CD8-positive, alpha-beta memory T cell (primary cell): ENCODE data around the gene B4GALNT1. TPM values are rescaled to one million over a fixed set of nuclear protein-coding genes. Genes with fewer than 3 reads are reported as not detected.

ENCODE experiments used
- CTCF ChIA-PET: fragments of 350-600 bp; sonication (Branson Sonifier 250); formaldehyde crosslinking; loops from one replicate; lab custom pipeline; 2021; ENCODE audit warnings: antibody characterized with exemption; lab: Charles Lee
- POLR2A ChIA-PET: fragments of 350-600 bp; sonication (Branson Sonifier 250); formaldehyde crosslinking; loops from one replicate; lab custom pipeline; 2021; ENCODE audit warnings: antibody characterized with exemption; lab: Charles Lee
- DNase-seq, 5 donors: peaks; one replicate each; pipeline versions ENCODE4 v3.0.0 to v3.0.0-alpha.2; 2020 to 2022; ENCODE audit warnings: mixed read lengths in 1 of 5
- H3K27ac ChIP-seq: one replicate; pipeline ENCODE4 v1.7.0; 2013; ENCODE audit warnings: low read depth, mild to moderate bottlenecking, low read length, moderate library complexity
- H3K27me3 ChIP-seq: 2 replicates; pipeline ENCODE4 v1.7.0; 2013; ENCODE audit warnings: low read length, mild to moderate bottlenecking; ENCODE audit not compliant: insufficient read depth, poor library complexity, severe bottlenecking
- H3K36me3 ChIP-seq: 2 replicates; pipeline ENCODE4 v1.7.0; 2013; ENCODE audit warnings: mild to moderate bottlenecking, low read length, moderate library complexity; ENCODE audit not compliant: insufficient read depth
- H3K4me1 ChIP-seq: 2 replicates; pipeline ENCODE4 v1.7.0; 2013; ENCODE audit warnings: mild to moderate bottlenecking, low read length, moderate library complexity; ENCODE audit not compliant: insufficient read depth
- H3K4me3 ChIP-seq: 2 replicates; pipeline ENCODE4 v1.7.0; 2013; ENCODE audit warnings: mild to moderate bottlenecking, low read length
- H3K9me3 ChIP-seq: 2 replicates; pipeline ENCODE4 v1.7.0; 2013; ENCODE audit warnings: mild to moderate bottlenecking, low read length
- H3K27ac Mint-ChIP-seq, 8 donors: one replicate each; pipeline ENCODE4 v1.8.0; 2020 to 2021; ENCODE audit warnings: mixed read lengths in 8 of 8, mild to moderate bottlenecking in 6 of 8, inconsistent platforms in 3 of 8, moderate library complexity in 3 of 8
- H3K27me3 Mint-ChIP-seq, 2 donors: one replicate each; pipeline ENCODE4 v1.8.0; 2020 to 2021; ENCODE audit warnings: mixed read lengths in 2 of 2, mild to moderate bottlenecking in 1 of 2, moderate library complexity in 1 of 2
- H3K36me3 Mint-ChIP-seq, 3 donors: one replicate each; pipeline ENCODE4 v1.8.0; 2020 to 2021; ENCODE audit warnings: mixed read lengths in 3 of 3, inconsistent platforms in 1 of 3, mild to moderate bottlenecking in 1 of 3
- H3K4me1 Mint-ChIP-seq, 3 donors: one replicate each; pipeline ENCODE4 v1.8.0; 2020 to 2021; ENCODE audit warnings: mixed read lengths in 3 of 3, inconsistent platforms in 1 of 3, mild to moderate bottlenecking in 1 of 3
- H3K4me3 Mint-ChIP-seq, 7 donors: one replicate each; pipeline ENCODE4 v1.8.0; 2020 to 2021; ENCODE audit warnings: mixed read lengths in 7 of 7, mild to moderate bottlenecking in 6 of 7, moderate library complexity in 4 of 7, inconsistent platforms in 2 of 7
- H3K9me3 Mint-ChIP-seq, 5 donors: one replicate each; pipeline ENCODE4 v1.8.0; 2020 to 2022; ENCODE audit warnings: mixed read lengths in 5 of 5, mild to moderate bottlenecking in 3 of 5, moderate library complexity in 2 of 5, inconsistent platforms in 1 of 5
- polyA plus RNA-seq: library from polyadenylated mRNA; unstranded; fragments of 300-500 nt; fragmentation: Illumina TruSeq; gene quantifications from one replicate; pipeline ENCODE4 v1.2.3, GENCODE V29; 2021
- total RNA-seq, 2 experiments: library from RNA; stranded (reverse); gene quantifications; one replicate each; pipeline ENCODE4 v1.2.3, GENCODE V29; 2021

The B4GALNT1 gene
- total and polyA plus RNA-seq, 3 experiments from 2014 or later: 2.9 to 4.1 TPM; not detected in 1

- no peak for DNase-seq
- H3K27me3 Mint-ChIP-seq: peaks cover 87 to 91% of the 10 kb centered on the region in 2 donors
- peaks cover 0 to 4% (median 0%) of the 10 kb centered on the region in 3 donors for H3K36me3 Mint-ChIP-seq
- H3K4me1 ChIP-seq: peaks cover 30% of the 10 kb centered on the region
- no peaks in the 10 kb centered on the region for H3K9me3 Mint-ChIP-seq
- no peaks in the 10 kb centered on the region for H3K36me3 ChIP-seq
- CTCF ChIA-PET: interaction anchor here (0.7 to 5.7 kb wide), 9 partner anchors 8 to 164 kb away, joined by 3 to 85 read pairs (median 4); partner anchors contain the start of gene B4GALNT1
- POLR2A ChIA-PET: interaction anchor here (0.7 kb wide), 1 partner anchor 15 kb away, joined by 3 read pairs; no protein-coding TSS in a partner anchor
- H3K27me3 ChIP-seq: peaks cover 81% of the 10 kb centered on the region
- peak overlapping the region in 6 of 7 donors; percentile 61 to 87 (median 80) for H3K4me3 Mint-ChIP-seq
- H3K27ac Mint-ChIP-seq: peak overlapping the region in 3 of 8 donors; percentile 6 to 44 (median 20)
- H3K9me3 ChIP-seq: no peaks in the 10 kb centered on the region
- peaks cover 30 to 42% (median 32%) of the 10 kb centered on the region in 3 donors for H3K4me1 Mint-ChIP-seq
- no peak overlapping the region for H3K4me3 ChIP-seq
- H3K27ac ChIP-seq: no peak overlapping the region
These were observed 10.4 kb downstream of the B4GALNT1 start for GRCh38 chr12:57622293-57623245.

DNA sequence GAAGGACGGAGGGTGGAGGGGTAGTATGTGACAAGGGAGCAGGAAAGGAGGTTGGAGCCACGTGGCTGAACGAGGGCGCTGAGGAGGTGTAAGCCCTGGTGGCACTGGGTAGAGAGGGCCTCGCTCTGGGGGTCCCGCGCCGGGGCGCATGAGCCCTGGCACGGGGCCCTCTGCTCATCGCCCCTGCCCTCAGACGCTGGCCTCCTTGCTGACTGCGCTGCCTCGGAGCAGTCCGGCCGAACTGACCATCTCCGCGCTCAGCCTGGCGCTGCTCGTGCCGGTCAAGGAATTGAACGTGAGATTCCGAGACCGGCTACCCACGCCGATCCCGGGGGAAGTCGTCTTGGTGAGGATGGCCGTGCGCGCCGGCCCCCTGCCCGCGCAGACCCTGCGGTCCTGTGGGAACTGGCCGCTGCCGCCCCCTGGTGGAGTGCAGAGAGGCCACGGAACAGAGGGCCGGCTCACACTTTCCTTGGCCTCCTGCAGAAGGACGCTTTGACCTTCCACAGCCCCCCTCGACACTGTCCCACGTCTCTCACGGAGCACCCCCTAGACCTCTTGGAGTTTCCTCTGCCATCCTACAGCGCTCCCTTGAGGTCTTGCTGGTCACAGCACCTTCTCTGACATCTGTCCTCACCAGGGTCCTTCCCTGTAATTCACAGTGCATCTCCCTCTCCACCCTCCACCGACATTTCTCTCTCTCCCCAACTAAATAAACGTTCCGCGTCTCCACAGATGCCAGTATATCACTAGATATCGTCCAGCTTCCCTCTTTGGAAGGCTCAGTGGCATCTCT is 11.3 kb downstream of the B4GALNT1 start:
- Histone ChIP-seq H3K36me3 (no peaks in the 10 kb centered on the region), H3K4me3 (peak overlapping the region; percentile 59), H3K27ac (no peak overlapping the region), H3K4me1 (peaks cover 30% of the 10 kb centered on the region), H3K27me3 (peaks cover 77% of the 10 kb centered on the region), H3K9me3 (no peaks in the 10 kb centered on the region)
- ChIA-PET CTCF (interaction anchor here (0.7 to 5.7 kb wide), 20 partner anchors 9 to 166 kb away, joined by 3 to 85 read pairs (median 4); partner anchors contain the start of genes ARHGEF25, B4GALNT1, INHBE and MARS1), POLR2A (interaction anchor here (0.6 to 1.8 kb wide), 3 partner anchors 16 to 164 kb away, joined by 3 to 4 read pairs (median 3); partner anchors contain the start of gene GLI1)
- peaks cover 86 to 92% of the 10 kb centered on the region in 2 donors for H3K27me3 Mint-ChIP-seq
- peaks cover 0 to 4% (median 0%) of the 10 kb centered on the region in 3 donors for H3K36me3 Mint-ChIP-seq
- peak; percentile 39 to 65 (median 50) for DNase-seq
- peaks cover 28 to 34% (median 32%) of the 10 kb centered on the region in 3 donors for H3K4me1 Mint-ChIP-seq
- H3K27ac Mint-ChIP-seq: peak overlapping the region in 3 of 8 donors; percentile 19 to 53 (median 44)
- no peaks in the 10 kb centered on the region for H3K9me3 Mint-ChIP-seq
- peak overlapping the region; percentile 49 to 91 (median 84) for H3K4me3 Mint-ChIP-seq

- Histone ChIP-seq H3K27ac (no peak overlapping the region), H3K27me3 (peaks cover 70% of the 10 kb centered on the region), H3K4me1 (peaks cover 30% of the 10 kb centered on the region), H3K4me3 (peak overlapping the region; percentile 59), H3K36me3 (no peaks in the 10 kb centered on the region), H3K9me3 (no peaks in the 10 kb centered on the region)
- Mint-ChIP-seq H3K27ac (peak overlapping the region in 3 of 8 donors; percentile 19 to 53 (median 23)), H3K36me3 (peaks cover 0 to 4% (median 0%) of the 10 kb centered on the region in 3 donors), H3K4me1 (peaks cover 28 to 34% (median 32%) of the 10 kb centered on the region in 3 donors), H3K27me3 (peaks cover 83 to 87% of the 10 kb centered on the region in 2 donors), H3K9me3 (no peaks in the 10 kb centered on the region), H3K4me3 (peak overlapping the region; percentile 49 to 91 (median 84))
- no peak for DNase-seq
- CTCF ChIA-PET: interaction anchor here (0.6 to 5.7 kb wide), 18 partner anchors 9 to 166 kb away, joined by 3 to 85 read pairs (median 4); partner anchors contain the start of genes ARHGEF25, B4GALNT1, INHBE and MARS1
- POLR2A ChIA-PET: interaction anchor here (0.6 to 1.8 kb wide), 2 partner anchors 162 to 163 kb away, joined by 3 to 4 read pairs; partner anchors contain the start of gene GLI1
These were observed 12.0 kb downstream of the B4GALNT1 start for GRCh38 chr12:57620936-57621496.

DNA sequence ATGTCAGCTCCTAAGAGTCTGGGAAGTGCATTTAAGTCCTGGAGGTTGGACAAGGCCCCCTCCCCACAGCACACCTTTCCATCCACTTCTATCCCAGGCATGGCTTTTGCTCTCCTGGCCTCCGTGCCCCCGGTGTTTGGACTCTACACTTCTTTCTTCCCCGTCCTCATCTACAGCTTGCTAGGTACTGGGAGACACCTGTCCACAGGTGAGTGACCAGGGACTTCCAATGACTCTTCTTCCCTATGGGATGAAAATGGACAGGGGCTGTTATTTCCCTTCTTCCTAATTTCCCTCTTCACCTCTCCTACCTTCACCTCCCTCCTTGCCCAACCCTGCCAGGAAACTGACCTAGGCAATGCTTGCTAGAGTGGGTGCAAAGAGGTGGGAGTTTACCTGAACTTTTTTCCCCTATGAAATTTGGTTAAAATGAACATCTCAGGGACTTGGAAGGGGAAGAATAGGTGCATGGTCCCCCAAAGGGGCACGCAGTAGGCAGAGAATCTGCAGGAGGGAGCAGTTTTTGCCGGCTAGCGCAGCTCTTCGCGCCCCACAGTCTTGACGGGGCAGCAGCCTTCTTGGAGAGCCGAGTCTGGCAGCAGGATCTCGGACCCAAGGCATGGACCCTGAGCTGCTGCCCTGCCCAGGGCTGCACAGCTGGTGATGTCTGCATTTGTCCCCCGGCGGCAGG is 12.6 kb downstream of the B4GALNT1 start:
- Mint-ChIP-seq H3K27me3 (peaks cover 77 to 86% of the 10 kb centered on the region in 2 donors), H3K36me3 (peaks cover 0 to 4% (median 0%) of the 10 kb centered on the region in 3 donors), H3K9me3 (no peaks in the 10 kb centered on the region), H3K4me1 (peaks cover 28 to 34% (median 32%) of the 10 kb centered on the region in 3 donors), H3K27ac (peak overlapping the region in 1 of 8 donors; percentile 53), H3K4me3 (peak overlapping the region; percentile 49 to 91 (median 84))
- no peak overlapping the region for H3K27ac ChIP-seq
- H3K9me3 ChIP-seq: no peaks in the 10 kb centered on the region
- H3K4me3 ChIP-seq: peak overlapping the region; percentile 59
- DNase-seq: no peak
- ChIA-PET CTCF (interaction anchor here (0.6 to 5.7 kb wide), 19 partner anchors 9 to 165 kb away, joined by 3 to 85 read pairs (median 4); partner anchors contain the start of genes ARHGEF25, B4GALNT1, INHBE and MARS1), POLR2A (interaction anchor here (1.8 kb wide), 1 partner anchor 161 kb away, joined by 4 read pairs; the partner anchor contains the start of gene GLI1)
- no peaks in the 10 kb centered on the region for H3K36me3 ChIP-seq
- H3K4me1 ChIP-seq: peaks cover 30% of the 10 kb centered on the region
- H3K27me3 ChIP-seq: peaks cover 65% of the 10 kb centered on the region

- Histone ChIP-seq H3K4me3 (no peak overlapping the region), H3K4me1 (peaks cover 30% of the 10 kb centered on the region), H3K36me3 (no peaks in the 10 kb centered on the region), H3K9me3 (no peaks in the 10 kb centered on the region), H3K27me3 (peaks cover 58% of the 10 kb centered on the region), H3K27ac (no peak overlapping the region)
- H3K27me3 Mint-ChIP-seq: peaks cover 76 to 80% of the 10 kb centered on the region in 2 donors
- H3K4me3 Mint-ChIP-seq: peak overlapping the region in 5 of 7 donors; percentile 20 to 75 (median 54)
- ChIA-PET POLR2A (interaction anchor here (1.8 kb wide), 1 partner anchor 161 kb away, joined by 4 read pairs; the partner anchor contains the start of gene GLI1), CTCF (interaction anchor here (1.0 to 5.7 kb wide), 11 partner anchors 13 to 164 kb away, joined by 3 to 85 read pairs (median 10); partner anchors contain the start of gene B4GALNT1)
- H3K27ac Mint-ChIP-seq: no peak overlapping the region
- H3K36me3 Mint-ChIP-seq: peaks cover 0 to 4% (median 0%) of the 10 kb centered on the region in 3 donors
- peaks cover 28 to 34% (median 32%) of the 10 kb centered on the region in 3 donors for H3K4me1 Mint-ChIP-seq
- no peaks in the 10 kb centered on the region for H3K9me3 Mint-ChIP-seq
- no peak for DNase-seq
These were observed 13.4 kb downstream of the B4GALNT1 start for GRCh38 chr12:57619434-57620244.

GRCh38 chr12:57618966-57619433 is 14.0 kb downstream of the B4GALNT1 start:
- CTCF ChIA-PET: interaction anchor here (1.0 to 5.7 kb wide), 7 partner anchors 14 to 163 kb away, joined by 3 to 85 read pairs (median 10); partner anchors contain the start of gene B4GALNT1
- POLR2A ChIA-PET: no interaction called here
- Mint-ChIP-seq H3K9me3 (no peaks in the 10 kb centered on the region), H3K4me3 (peak overlapping the region in 4 of 7 donors; percentile 35 to 75 (median 60)), H3K36me3 (peaks cover 0 to 4% (median 0%) of the 10 kb centered on the region in 3 donors), H3K27ac (no peak overlapping the region), H3K27me3 (peaks cover 69 to 78% of the 10 kb centered on the region in 2 donors), H3K4me1 (peaks cover 28 to 34% (median 32%) of the 10 kb centered on the region in 3 donors)
- DNase-seq: no peak
- no peak overlapping the region for H3K4me3 ChIP-seq
- peaks cover 30% of the 10 kb centered on the region for H3K4me1 ChIP-seq
- no peaks in the 10 kb centered on the region for H3K36me3 ChIP-seq
- H3K27ac ChIP-seq: no peak overlapping the region
- H3K27me3 ChIP-seq: peaks cover 52% of the 10 kb centered on the region
- H3K9me3 ChIP-seq: no peaks in the 10 kb centered on the region
